Esophagus muscularis mucosa (tissue), 4 donors: ENCODE data around the gene PPAT.

Experiments
- CTCF ChIP-seq, 3 experiments: fragments of 200-600 bp in 2 of 3; fragments of 450-650 bp in 1 of 3; sonication (generic) in 2 of 3; IDR thresholded peaks; one replicate each; pipeline ENCODE4 v1.5.1; 2017 to 2019; ENCODE audit warnings: antibody characterized with exemption in 3 of 3, mild to moderate bottlenecking in 2 of 3, moderate library complexity in 1 of 3
- EP300 ChIP-seq: sonication (generic); formaldehyde crosslinking; IDR thresholded peaks from one replicate; pipeline ENCODE4 v1.6.1; 2017; ENCODE audit warnings: antibody characterized with exemption
- POLR2A ChIP-seq: fragments of 450-650 bp; IDR thresholded peaks from one replicate; pipeline ENCODE4 v1.6.1; 2017; ENCODE audit warnings: antibody characterized with exemption, moderate library complexity, mild to moderate bottlenecking, low read depth
- POLR2AphosphoS5 ChIP-seq, 2 donors: sonication (generic); formaldehyde crosslinking; IDR thresholded peaks; one replicate each; pipeline ENCODE4 v1.6.1; 2017; ENCODE audit warnings: antibody characterized with exemption in 2 of 2

- no peak for TF ChIP-seq CTCF (IDR thresholded peaks at IDR 0.05)
- no peak for TF ChIP-seq EP300
- no peak for TF ChIP-seq POLR2A
- TF ChIP-seq POLR2AphosphoS5 (IDR thresholded peaks at IDR 0.05) = no peak
Measured at GRCh38 chr4:56416349-56416748, 19.1 kb downstream of the PPAT start.
